ENCODE results near the gene ANKRD12.

GRCh38 chr18:9109523-9109922, 27.1 kb upstream of the ANKRD12 start:
- peak in 1 of 2 donors; percentile 21 for TF ChIP-seq POLR2A (IDR thresholded peaks at IDR 0.05)
- no peak for TF ChIP-seq CTCF (IDR thresholded peaks at IDR 0.05)
